Glomerular endothelial cell (primary cell): Measurements from ENCODE around the gene TBX1. TPM values are rescaled to one million over a fixed set of nuclear protein-coding genes. Genes with fewer than 3 reads are reported as not detected.

Source experiments
- DNase-seq: peaks from one replicate; pipeline ENCODE4 v3.0.0-alpha.2; 2011; ENCODE audit warnings: low read depth, low spot score; ENCODE audit errors: extremely low read depth
- total RNA-seq: library from RNA; depleted of rRNA; stranded (reverse); fragments of >200 nt; gene quantifications from 2 replicates; pipeline ENCODE4 v1.2.3, GENCODE V29; 2015

Gene TBX1
- total RNA-seq: 0.63 and 3.6 TPM in 2 replicates

- no peak for DNase-seq
These were observed at the start of gene TBX1 for GRCh38 chr22:19760058-19760950. Gene TBX1, plus strand, starts transcription at chr22:19760778. Its CDS starts 66 bp downstream, at chr22:19760844.

GRCh38 chr22:19713245-19713644, 47.3 kb upstream of the TBX1 start:
- no peak for DNase-seq

DNA sequence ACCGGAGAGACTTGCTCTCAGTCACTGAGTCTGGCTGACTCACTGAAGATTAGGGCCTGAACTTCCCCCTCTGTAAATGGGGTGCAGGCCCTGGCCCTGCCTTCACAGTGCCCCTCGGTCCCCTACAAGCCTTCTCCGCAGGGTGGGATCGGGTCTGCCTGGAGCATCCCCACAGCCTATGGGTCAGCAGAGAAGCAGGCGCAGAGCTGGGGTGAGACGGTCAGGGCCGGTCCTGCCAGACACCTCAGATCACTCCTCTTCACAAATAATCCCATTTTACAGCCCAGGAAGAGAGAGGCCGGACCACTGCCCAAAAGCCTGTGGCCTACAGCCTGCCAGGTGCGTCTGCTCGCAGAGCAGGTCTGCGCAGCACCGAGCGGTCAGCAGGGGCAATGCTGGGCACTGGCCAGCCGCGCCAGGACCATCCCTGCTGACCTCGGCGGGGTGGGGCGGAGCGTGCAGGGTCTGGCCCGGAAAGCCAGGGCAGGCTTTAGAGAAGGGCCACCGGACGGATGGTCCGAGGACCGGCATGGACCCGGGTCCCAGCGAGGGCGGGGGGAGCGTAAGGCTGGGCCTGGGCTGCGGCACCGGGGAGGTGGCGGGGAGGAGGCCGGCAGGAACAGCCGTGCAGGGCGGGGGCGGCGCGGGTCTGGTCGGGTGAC, 46.8 kb upstream of the TBX1 start:
- no peak for DNase-seq

DNA sequence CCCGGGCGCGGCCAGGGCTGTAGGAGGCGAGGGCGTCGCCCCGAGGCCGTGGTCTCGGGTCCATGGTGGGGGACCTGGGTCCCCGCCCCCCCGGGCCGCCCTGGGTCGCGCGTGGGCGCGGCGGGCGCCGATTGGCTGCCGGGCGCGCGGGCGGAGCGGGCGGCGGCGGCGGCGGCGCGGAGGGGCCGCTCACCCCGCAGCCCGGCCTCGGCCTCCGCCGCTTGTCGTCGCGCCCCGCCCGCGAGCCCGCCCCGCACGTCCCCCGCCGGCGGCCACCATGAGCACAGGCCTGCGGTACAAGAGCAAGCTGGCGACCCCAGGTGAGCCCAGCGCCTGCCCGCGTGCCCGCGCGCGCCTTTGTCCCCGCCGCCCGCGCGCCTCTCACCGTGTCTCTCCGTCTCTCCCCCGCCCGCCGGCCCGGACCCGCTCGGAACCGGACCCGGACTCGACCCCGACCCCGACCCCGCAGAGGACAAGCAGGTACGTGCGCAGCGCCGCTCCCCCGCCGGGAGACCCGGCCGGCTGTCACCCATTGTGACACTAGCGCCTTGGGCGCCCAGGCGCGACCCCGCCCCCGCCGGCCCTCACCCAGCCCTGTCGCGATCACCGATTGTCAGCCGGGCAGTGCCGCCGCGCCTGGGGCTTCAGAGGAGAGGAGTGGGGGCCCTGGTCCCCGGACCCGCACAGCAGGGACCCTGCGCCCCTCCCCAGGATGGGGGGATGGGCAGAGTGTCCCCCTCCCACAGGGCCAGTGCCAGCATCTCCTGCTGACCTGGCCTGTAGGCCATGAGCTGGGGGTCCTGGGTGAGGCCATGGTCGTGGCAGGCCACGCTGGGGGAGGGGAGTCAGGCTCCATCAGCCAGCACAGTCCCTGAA, 46.0 kb upstream of the TBX1 start, which contains the start of gene SEPTIN5:
TSS of gene SEPTIN5 (plus strand) at position 192 of the 876 bp plus-strand sequence. CDS start at position 278, 86 bp downstream.
- DNase-seq: no peak

- DNase-seq: no peak
These were observed 45.2 kb upstream of the TBX1 start for GRCh38 chr22:19715188-19715930.

DNA sequence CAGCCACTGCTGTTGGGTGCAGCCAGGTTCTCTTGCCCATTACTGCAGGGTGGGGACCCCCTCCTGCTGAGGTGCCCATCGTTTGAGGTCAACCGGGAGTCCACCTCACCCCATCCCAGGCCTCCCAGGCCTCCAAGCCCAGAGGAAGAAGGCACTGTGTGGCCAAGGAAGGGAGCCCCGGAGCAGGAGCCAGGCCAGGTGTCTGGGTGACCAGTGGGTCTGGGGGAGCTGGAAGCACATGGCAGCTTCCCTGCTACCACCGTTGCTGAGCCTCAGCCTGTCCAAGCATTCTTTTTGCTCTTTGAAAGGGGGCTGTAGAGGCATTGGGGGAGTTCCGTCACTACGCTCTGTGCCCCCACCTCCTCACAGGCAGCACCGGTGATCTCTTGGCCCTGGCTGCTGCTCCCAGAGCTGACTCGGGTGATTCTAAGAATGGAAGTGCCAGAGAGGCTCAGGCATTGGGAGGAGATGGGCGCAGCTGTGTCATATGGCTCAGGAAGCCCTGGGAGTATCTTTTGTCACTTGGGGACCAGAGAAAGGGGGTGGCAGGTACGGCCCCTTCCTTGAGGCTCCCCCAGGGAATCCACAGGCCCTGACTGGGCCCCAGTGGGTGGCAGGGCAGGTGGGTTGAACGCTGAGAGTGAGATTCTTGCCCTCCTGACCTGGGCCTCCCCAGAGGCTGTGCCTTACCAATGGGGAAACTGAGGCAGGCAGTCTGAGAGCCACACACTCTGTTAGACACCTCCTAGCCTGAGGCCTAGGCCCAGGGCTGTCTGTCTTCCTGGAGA, 44.3 kb upstream of the TBX1 start:
- no peak for DNase-seq

DNA sequence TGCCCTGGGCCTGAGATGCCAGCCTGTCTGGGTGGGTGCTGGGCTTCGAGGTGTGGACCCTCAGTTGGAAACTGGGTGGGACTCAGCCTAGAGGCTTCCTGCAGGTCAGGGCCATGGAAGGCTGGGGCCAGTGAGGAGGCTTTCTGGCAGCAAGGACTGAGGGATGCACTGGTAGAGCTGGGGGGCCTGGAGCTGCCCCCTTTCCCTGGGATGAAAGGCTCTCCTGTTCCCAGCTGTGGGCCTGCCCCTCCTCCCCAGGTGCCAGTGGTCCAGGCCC, 43.8 kb upstream of the TBX1 start:
- no peak for DNase-seq

- no peak for DNase-seq
These were observed 43.4 kb upstream of the TBX1 start for GRCh38 chr22:19717181-19717580.

GRCh38 chr22:19717691-19718455, 42.7 kb upstream of the TBX1 start:
- no peak for DNase-seq

GRCh38 chr22:19718456-19719049, 42.0 kb upstream of the TBX1 start:
- no peak for DNase-seq

DNA sequence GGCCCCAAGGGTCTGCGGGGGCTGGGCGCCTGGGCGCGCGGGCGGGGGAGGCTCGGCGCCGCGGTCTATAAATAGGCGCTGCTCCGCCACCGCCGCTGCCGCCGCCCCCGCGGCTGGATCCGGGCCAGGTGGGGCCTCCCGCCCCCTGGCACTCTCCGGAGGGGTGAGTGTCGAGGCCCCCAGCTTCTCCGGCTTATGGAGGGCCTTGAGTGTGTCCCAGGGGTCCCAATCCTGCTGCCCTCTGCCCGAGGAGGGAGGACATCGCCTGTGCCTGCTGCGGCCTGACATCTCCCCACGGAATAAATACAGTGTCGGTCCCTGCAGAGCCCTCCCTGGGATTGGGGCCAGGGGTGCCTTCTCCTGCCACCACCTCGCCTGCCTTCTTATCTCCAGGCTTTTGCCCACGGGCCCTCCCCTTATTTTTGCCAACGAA, 41.5 kb upstream of the TBX1 start:
- no peak for DNase-seq

DNA sequence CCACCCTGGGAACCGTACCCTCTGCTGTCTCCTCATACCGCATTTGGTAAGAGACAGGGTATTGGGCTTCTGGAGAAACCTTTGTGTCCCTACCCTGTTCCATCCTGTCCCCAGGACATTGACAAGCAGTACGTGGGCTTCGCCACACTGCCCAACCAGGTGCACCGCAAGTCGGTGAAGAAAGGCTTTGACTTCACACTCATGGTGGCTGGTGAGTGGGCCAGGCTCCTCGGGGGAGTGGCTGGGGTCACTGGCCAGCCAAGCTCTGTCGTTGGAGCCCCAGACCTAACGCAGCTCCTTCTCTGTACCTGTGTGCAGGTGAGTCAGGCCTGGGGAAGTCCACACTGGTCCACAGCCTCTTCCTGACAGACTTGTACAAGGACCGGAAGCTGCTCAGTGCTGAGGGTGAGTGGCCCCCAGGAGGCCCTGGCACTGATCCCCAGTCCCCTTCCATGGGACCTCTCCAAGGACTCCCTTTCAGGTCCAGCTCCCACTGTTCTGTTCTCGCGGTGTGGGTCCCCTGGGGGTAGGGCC, 41.0 kb upstream of the TBX1 start:
- no peak for DNase-seq

DNA sequence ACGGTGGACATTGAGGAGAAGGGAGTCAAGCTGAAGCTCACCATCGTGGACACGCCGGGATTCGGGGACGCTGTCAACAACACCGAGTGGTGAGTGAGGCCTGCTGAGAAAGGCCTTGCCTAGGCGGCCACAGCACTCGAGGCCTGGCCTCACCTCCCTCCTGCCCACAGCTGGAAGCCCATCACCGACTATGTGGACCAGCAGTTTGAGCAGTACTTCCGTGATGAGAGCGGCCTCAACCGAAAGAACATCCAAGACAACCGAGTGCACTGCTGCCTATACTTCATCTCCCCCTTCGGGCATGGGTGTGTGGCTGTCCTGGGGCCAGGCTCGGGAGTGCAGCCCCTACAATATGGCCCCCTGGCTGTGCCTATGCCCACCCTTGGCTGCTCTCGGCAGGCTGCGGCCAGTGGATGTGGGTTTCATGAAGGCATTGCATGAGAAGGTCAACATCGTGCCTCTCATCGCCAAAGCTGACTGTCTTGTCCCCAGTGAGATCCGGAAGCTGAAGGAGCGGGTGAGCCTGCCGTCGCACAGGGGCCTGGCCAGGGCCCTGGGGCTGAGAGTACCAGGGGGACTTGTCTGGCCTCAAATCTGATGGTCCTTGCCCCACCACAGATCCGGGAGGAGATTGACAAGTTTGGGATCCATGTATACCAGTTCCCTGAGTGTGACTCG, 40.3 kb upstream of the TBX1 start:
- no peak for DNase-seq

DNA sequence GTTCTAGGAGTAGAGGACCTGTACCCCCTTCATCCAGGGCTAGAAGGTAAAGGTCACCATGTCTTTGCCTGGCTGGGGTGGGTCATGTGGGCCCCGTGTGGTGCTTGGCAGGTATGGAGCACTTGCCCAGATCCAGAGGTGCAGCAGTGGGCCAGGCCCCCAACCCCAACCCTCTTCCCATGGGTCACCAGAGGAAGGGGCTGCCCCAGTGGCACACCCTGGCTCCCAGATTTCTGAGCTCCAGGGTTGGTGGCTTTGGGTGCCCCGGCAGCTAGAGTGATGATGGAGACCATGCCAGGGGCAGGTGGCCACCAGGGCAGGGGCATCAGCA, 39.6 kb upstream of the TBX1 start:
- no peak for DNase-seq

GRCh38 chr22:19721330-19722177, 39.0 kb upstream of the TBX1 start:
- DNase-seq: no peak

DNA sequence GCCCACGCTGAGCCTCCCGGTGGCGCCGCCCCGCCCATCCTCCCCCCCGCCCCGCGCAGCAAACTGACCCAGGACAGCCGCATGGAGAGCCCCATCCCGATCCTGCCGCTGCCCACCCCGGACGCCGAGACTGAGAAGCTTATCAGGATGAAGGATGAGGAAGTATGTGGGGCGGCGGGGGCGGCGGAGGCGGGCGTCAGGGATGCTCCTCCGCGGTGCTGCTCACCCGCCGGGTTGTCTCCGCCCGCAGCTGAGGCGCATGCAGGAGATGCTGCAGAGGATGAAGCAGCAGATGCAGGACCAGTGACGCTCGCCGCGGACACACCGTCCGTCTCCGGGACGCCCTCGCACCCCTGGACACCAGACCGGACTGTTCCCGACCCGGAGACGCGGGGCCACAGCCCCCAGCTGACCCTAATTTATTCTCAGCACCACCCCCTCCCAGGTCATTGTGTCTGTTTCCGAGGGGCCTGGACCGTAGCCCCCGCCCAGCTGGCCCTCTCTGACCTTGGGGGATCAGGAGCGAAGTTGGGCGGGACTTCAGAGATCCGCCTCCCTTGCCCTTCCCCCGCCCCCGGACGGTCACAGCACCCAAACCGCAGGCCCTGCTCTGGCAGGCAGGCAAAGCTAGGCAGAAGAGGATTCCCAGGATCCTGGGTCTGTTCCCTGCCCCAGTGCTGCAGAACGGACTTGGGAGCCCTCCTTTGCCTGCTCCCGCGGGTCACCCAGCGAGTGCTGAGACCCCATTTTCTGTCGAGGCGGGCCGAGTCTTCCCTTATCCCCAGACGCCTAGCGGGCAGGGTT, 38.2 kb upstream of the TBX1 start:
- DNase-seq: no peak

DNA sequence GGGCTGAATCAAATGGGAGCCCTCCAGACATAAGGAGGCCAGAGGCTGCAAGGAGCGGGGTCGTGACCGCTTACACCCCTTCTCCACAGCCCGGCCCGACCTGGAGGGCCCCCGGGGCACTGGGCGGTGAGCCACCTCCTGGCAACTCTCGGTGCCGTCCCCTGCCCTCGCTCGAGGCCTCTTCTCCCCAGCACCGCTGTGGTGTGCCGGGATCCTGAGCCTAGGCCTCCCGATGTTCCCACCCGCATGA, 37.7 kb upstream of the TBX1 start:
- no peak for DNase-seq
